Coronary artery (tissue), 2 donors: Measurements from ENCODE around the gene SERGEF.
"Not testable (repeated sequence)": the region's sequence is repeated elsewhere in the genome, so short reads cannot be mapped to it uniquely, and the experiment has no call there.

Experiments used
- DNase-seq: peaks from one replicate; pipeline ENCODE4 v3.0.0-alpha.2; 2017; ENCODE audit warnings: low spot score
- H3K27ac ChIP-seq, 2 donors: fragments of 200-600 bp; sonication (generic); one replicate each; pipeline ENCODE4 v1.5.1; 2016 to 2019
- H3K4me3 ChIP-seq: fragments of 200-600 bp; sonication (generic); 2 replicates; pipeline ENCODE4 v1.5.1; 2016; ENCODE audit warnings: mild to moderate bottlenecking, moderate library complexity
- TF ChIP-seq, protein P1 (sequence below): fragments of 200-600 bp; sonication (generic); IDR thresholded peaks from one replicate; pipeline ENCODE4 v1.5.1; 2019; ENCODE audit warnings: antibody characterized with exemption

Gene SERGEF

DNA sequence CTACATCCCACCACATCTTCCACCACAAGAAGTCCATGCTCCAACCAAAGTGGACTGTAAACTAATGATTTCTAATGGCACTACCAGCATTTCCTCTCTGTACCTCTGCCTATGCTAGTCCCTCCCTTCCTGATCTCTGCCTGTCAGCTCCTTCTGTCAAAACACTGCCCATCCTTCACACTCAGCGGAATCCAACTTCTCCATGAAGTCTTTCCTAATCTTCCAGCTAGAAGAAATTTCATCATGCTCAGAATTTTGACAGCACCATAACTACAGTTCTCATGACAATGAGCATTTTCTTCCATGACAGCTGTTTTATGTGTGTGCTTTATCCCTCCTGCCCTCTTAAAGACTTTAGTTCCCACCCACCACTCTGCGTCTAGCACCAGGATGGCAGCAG lies 111.4 kb downstream of the SERGEF start:
- TF ChIP-seq, protein P1, sequence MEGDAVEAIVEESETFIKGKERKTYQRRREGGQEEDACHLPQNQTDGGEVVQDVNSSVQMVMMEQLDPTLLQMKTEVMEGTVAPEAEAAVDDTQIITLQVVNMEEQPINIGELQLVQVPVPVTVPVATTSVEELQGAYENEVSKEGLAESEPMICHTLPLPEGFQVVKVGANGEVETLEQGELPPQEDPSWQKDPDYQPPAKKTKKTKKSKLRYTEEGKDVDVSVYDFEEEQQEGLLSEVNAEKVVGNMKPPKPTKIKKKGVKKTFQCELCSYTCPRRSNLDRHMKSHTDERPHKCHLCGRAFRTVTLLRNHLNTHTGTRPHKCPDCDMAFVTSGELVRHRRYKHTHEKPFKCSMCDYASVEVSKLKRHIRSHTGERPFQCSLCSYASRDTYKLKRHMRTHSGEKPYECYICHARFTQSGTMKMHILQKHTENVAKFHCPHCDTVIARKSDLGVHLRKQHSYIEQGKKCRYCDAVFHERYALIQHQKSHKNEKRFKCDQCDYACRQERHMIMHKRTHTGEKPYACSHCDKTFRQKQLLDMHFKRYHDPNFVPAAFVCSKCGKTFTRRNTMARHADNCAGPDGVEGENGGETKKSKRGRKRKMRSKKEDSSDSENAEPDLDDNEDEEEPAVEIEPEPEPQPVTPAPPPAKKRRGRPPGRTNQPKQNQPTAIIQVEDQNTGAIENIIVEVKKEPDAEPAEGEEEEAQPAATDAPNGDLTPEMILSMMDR, result no peak
- DNase-seq, result no peak
- H3K27ac ChIP-seq, result no peak overlapping the region
- H3K4me3 ChIP-seq, result no peak overlapping the region

DNA sequence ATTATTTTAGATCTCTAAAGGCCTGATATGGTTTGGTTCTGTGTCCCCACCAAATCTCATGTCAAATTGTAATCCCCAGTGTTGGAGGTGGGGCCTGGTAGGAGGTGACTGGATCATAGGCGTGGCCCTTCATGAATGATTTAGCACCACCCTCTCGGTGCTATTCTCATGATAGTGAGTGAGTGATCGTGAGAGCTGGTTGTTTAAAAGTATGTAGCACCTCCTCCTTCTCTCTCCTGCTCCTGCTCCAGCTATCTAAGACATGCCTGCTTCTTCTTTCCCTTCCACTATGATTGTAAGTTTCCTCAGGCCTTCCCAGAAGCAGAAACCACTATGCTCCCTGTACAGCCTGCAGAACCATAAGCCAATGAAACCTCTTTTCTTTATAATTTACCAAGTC lies 114.1 kb downstream of the SERGEF start:
- no peak for DNase-seq
- TF ChIP-seq, protein P1, result no peak
- Histone ChIP-seq H3K27ac (no peak overlapping the region), H3K4me3 (no peak overlapping the region)

DNA sequence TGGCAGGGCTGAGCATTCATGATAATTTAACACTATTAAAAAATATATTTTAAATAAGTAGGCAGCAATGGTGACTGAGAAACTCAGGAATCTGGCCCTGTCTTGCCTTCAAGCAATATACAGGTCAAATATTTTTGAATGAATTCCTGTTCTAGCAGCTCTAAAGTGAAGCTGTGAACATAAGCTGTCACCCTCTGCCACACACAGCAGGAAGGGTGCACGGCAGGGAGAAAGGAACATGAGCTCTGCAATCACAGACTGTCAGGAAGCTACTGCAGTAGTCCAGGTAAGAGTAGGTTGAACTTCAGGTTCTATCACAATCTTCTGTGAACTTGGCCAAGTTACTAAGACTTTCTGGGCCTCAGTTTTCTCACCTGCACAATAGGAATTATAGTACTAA lies 114.8 kb downstream of the SERGEF start:
- Histone ChIP-seq H3K27ac (no peak overlapping the region), H3K4me3 (no peak overlapping the region)
- DNase-seq, result no peak
- TF ChIP-seq, protein P1, result no peak

DNA sequence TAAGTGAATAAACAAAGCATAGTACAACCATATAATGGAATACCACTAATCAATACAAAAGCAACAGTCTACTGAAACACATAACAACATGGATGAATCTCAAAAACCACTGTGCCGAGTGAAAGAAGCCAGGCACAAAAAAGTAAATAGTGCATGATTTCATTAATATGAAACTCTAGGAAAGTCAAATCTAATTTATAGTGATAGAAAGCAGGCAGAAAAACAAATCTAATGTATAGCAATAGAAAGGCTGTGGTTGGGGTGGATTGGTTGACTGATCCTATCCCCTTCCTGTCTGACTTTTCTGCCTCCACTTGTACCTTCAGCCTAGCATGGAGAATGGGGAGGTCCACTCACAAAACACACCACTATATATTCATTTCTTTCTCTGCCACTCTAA lies 115.4 kb downstream of the SERGEF start:
- DNase-seq, result no peak
- Histone ChIP-seq H3K4me3 (no peak overlapping the region), H3K27ac (no peak overlapping the region)
- TF ChIP-seq, protein P1, result no peak

DNA sequence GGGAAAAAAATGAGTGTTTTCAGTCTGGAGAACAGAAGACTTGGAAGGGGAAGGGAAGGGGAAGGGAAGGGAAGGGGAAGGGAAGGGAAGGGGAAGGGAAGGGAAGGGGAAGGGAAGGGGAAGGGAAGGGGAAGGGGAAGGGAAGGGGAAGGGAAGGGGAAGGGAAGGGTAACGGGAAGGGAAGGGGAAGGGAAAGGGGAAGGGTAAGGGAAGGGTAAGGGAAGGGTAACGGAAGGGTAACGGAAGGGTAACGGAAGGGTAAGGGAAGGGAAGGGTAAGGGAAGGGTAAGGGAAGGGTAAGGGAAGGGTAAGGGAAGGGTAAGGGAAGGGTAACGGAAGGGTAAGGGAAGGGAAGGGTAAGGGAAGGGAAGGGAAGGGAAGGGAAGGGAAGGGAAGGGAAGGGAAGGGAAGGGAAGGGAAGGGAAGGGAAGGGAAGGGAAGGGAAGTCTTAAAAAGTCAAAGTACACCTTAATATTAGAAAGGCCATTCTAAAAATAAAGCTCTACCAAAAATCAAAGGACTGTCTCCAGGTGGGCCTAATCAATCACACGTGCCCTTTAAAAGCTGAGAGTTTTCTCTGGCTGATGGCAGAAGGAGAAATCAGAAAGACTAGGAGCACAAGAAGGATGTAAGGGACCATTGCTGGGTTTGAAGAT lies 116.2 kb downstream of the SERGEF start:
- H3K27ac ChIP-seq, result not testable (repeated sequence)

DNA sequence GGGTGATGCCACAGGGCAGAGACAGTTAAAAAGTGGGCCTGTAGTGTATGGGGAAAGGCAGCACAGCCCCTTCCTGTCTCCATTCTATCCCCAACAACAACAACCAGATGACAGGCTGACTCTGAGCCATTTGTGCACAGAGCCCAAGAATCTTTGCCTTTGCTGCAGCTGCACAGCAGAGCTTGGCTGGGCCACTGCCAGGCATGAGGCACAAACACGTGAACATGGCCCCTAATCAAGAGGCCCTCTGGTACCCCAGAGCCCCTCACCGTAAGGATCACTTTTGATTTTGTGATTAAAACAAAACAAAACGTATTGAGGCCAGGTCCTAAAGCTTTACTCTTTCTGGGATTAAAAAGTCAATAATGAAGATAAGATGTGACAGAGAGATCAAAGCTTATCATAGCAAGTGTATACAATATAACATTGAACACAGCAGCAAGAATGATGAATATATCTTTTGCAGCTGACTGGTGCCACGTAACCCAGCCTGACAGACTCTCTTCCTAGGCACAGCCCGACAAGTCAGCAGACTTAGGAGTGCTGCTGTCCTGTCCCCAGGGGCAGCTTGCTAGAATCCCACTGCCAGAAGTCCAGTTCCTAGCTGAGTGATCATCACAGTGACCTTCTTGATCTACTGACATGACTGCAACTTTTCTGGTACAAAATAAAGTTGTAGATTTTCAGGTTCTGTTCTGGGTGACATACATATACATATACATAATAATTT lies 117.8 kb downstream of the SERGEF start:
- Histone ChIP-seq H3K27ac (no peak overlapping the region), H3K4me3 (no peak overlapping the region)
- TF ChIP-seq, protein P1, result no peak
- no peak for DNase-seq

More for the DNA sequence above, 116.2 kb downstream of the SERGEF start:
- not testable (repeated sequence) for H3K4me3 ChIP-seq, DNase-seq

DNA sequence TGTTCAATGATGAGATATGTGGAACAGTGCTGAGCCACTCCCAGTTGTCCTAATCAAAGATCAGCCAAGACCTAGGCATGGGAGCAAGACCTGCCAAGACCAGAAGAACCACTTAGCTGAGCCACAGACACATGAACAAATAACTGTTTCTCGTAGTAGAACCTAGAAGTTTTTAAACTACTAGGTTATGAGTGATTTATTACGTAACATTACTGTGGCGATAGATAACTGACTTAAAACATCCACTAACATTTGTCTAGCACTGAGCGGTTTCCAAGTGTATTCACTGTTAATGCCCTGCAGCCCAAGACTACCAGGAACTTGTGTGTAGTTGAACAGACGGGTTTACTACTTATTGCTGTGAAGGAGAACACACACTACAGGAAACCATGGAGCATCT lies 120.4 kb downstream of the SERGEF start:
- no peak overlapping the region for H3K27ac ChIP-seq
- H3K4me3 ChIP-seq, result no peak overlapping the region
- no peak for DNase-seq
- TF ChIP-seq, protein P1, result no peak
